K562 (cell line): ENCODE measurements around the gene TRAPPC12. TPM values are rescaled to one million over a fixed set of nuclear protein-coding genes. Genes with fewer than 3 reads are reported as not detected.

Experiments used
- ATAC-seq: fragments of 200-7000 bp; cut with Tn5 transposase; 3 replicates; pipeline ENCODE4 v1.9.1; 2020; ENCODE audit warnings: moderate library complexity
- BruUV-seq: library from RNA; stranded (reverse); fragments of 400-500 nt; replicated peaks from 2 replicates; lab custom pipeline; 2021; lab: Mats Ljungman, UMichigan
- CTCF ChIA-PET: fragments of 300-600 bp; formaldehyde crosslinking; extraction: SDS; loops from one replicate; lab custom pipeline; 2021; ENCODE audit warnings: low intra/inter-chr PET ratio; lab: Yijun Ruan, JAX
- POLR2A ChIA-PET: fragments of 300-600, 350-650 bp; sonication (Branson Sonifier 250); formaldehyde crosslinking; extraction: SDS; loops from one replicate; lab custom pipeline; 2021; ENCODE audit warnings: antibody characterized with exemption, inconsistent platforms; lab: Yijun Ruan, JAX
- DNase-seq, 4 experiments: peaks; one replicate each; pipeline versions ENCODE4 v3.0.0 to v3.0.0-alpha.2; 2011 to 2018; ENCODE audit warnings: low spot score in 3 of 4, mixed read lengths in 3 of 4; ENCODE audit errors: extremely low read depth in 1 of 4
- FAIRE-seq: peaks from 2 replicates; lab custom pipeline; 2011; peaks lifted over from hg19 to GRCh38; lab: Jason Lieb, UNC
- H2AFZ ChIP-seq: 2 replicates; pipeline ENCODE4 v1.6.0; 2011; ENCODE audit warnings: low read depth, low read length, control low read depth, inconsistent platforms
- H3K27ac ChIP-seq: fragments of 200-600 bp; 3 replicates; pipeline ENCODE4 v1.8.0; 2011; ENCODE audit warnings: low read depth, mild to moderate bottlenecking, control low read depth, inconsistent platforms, low read length, moderate library complexity, mixed read lengths; ENCODE audit errors: extremely low read depth
- H3K27me3 ChIP-seq, 2 experiments: fragments of 300-600 bp in 1 of 2; 2 replicates in 1 of 2; 3 replicates in 1 of 2; pipeline versions ENCODE4 v1.6.0 to v1.8.0; 2011; ENCODE audit warnings: inconsistent platforms in 2 of 2, low read length in 2 of 2, mild to moderate bottlenecking in 1 of 2, mixed read lengths in 1 of 2, moderate library complexity in 1 of 2; ENCODE audit not compliant: control insufficient read depth in 2 of 2, insufficient read depth in 2 of 2
- H3K36me3 ChIP-seq: fragments of 300-600 bp; 3 replicates; pipeline ENCODE4 v1.8.0; 2011; ENCODE audit warnings: mild to moderate bottlenecking, low read length, inconsistent platforms; ENCODE audit not compliant: control insufficient read depth, insufficient read depth
- H3K4me1 ChIP-seq, 2 experiments: fragments of 200-600 bp in 1 of 2; replicated peaks in 1 of 2; 2 replicates in 1 of 2; 3 replicates in 1 of 2; pipeline versions ENCODE4 v1.5.1 to v1.8.0; 2011; ENCODE audit warnings: inconsistent platforms in 2 of 2, low read length in 2 of 2, mild to moderate bottlenecking in 1 of 2, mixed read lengths in 1 of 2, moderate library complexity in 1 of 2; ENCODE audit not compliant: control insufficient read depth in 2 of 2, insufficient read depth in 2 of 2
- H3K4me2 ChIP-seq: 2 replicates; pipeline ENCODE4 v1.6.1; 2011; ENCODE audit warnings: low read length, control low read depth, inconsistent platforms, mixed read lengths; ENCODE audit not compliant: insufficient read depth
- H3K4me3 ChIP-seq: fragments of 200-600 bp; sonication (generic), shearing (Covaris generic); 2 replicates; pipeline ENCODE4 v1.5.1; 2016; ENCODE audit warnings: control low read depth, inconsistent platforms
- H3K79me2 ChIP-seq: fragments of 200-600 bp; 3 replicates; pipeline ENCODE4 v1.8.0; 2011; ENCODE audit warnings: low read length, inconsistent platforms; ENCODE audit not compliant: control insufficient read depth, insufficient read depth
- H3K9ac ChIP-seq, 2 experiments: 2 replicates each; pipeline versions ENCODE4 v1.6.0 to v1.6.1; 2011; ENCODE audit warnings: low read depth in 2 of 2, low read length in 2 of 2, control low read depth in 1 of 2, inconsistent platforms in 1 of 2, mild to moderate bottlenecking in 1 of 2, mixed read lengths in 1 of 2; ENCODE audit not compliant: insufficient read depth in 1 of 2
- H3K9me1 ChIP-seq: one replicate; pipeline ENCODE4 v1.6.0; 2011; ENCODE audit warnings: inconsistent platforms, mild to moderate bottlenecking, low read length, moderate library complexity; ENCODE audit not compliant: control insufficient read depth, insufficient read depth
- H3K9me3 ChIP-seq: replicated peaks from 2 replicates; pipeline ENCODE4 v1.5.1; 2011; ENCODE audit warnings: low read depth, low read length, inconsistent platforms; ENCODE audit not compliant: control insufficient read depth, insufficient read depth
- H4K20me1 ChIP-seq: replicated peaks from 2 replicates; pipeline ENCODE4 v1.6.1; 2011; ENCODE audit warnings: low read length, inconsistent platforms, mixed read lengths; ENCODE audit not compliant: control insufficient read depth, insufficient read depth
- BCL6 ChIP-seq: fragments of 250-450 bp; sonication (Bioruptor Pico); IDR thresholded peaks from 2 replicates; pipeline ENCODE4 v1.4.0; 2020
- CCNT2 ChIP-seq: IDR thresholded peaks from 2 replicates; pipeline ENCODE4 v1.6.1; 2011; ENCODE audit warnings: borderline replicate concordance, low read depth, mild to moderate bottlenecking, moderate library complexity, mixed read lengths, low read length; ENCODE audit not compliant: insufficient read length; ENCODE audit errors: extremely low read depth
- CREM ChIP-seq: IDR thresholded peaks from 2 replicates; pipeline ENCODE4 v1.6.1; 2014; ENCODE audit warnings: antibody characterized with exemption, low read depth
- ELF1 ChIP-seq: fragments of 200-800 bp; sonication (Bioruptor generic); IDR thresholded peaks from 2 replicates; pipeline ENCODE4 v1.6.1; 2016; ENCODE audit warnings: missing genetic modification characterization, missing compliant biosample characterization
- ETV6 ChIP-seq, 3 experiments: fragments of 150-350 bp in 1 of 3; sonication (generic) in 1 of 3; formaldehyde crosslinking in 1 of 3; IDR thresholded peaks; 2 replicates each; pipeline versions ENCODE4 v1.6.1 to v1.8.0; 2014 to 2022; ENCODE audit warnings: borderline replicate concordance in 2 of 3, low read depth in 2 of 3, antibody characterized with exemption in 1 of 3, low read length in 1 of 3, mild to moderate bottlenecking in 1 of 3, missing genetic modification reagents in 1 of 3
- PRMT5 ChIP-seq: sonication (generic); formaldehyde crosslinking; IDR thresholded peaks from 2 replicates; pipeline ENCODE4 v1.5.0; 2020; ENCODE audit warnings: missing genetic modification reagents
- THRAP3 ChIP-seq: fragments of 450-650 bp; IDR thresholded peaks from 2 replicates; pipeline ENCODE4 v1.6.1; 2016; ENCODE audit warnings: mild to moderate bottlenecking, inconsistent platforms, borderline replicate concordance
- YY1 ChIP-seq, 3 experiments: IDR thresholded peaks; 2 replicates each; pipeline ENCODE4 v1.6.1; 2011; ENCODE audit warnings: low read length in 2 of 3, mild to moderate bottlenecking in 2 of 3, moderate library complexity in 2 of 3, borderline replicate concordance in 1 of 3, control low read depth in 1 of 3, low read depth in 1 of 3; ENCODE audit not compliant: insufficient read depth in 3 of 3, insufficient replicate concordance in 2 of 3, control insufficient read depth in 1 of 3, insufficient read length in 1 of 3; ENCODE audit errors: extremely low read depth in 1 of 3
- WGBS: fragments of 100-300 bp; shearing (Covaris generic); methylation state at CpG from one replicate; pipeline ENCODE4 v1.1.6; 2016; ENCODE audit warnings: low coverage, mixed read lengths; ENCODE audit not compliant: insufficient coverage; ENCODE audit errors: missing lambda C conversion rate; 5-methylcytosine and 5-hydroxymethylcytosine counted together
- in situ Hi-C: fragments of 300-500 bp; cut with MboI; formaldehyde crosslinking; loops from 4 replicates; pipeline ENCODE4 v1.15.0; 2018; ENCODE audit warnings: inconsistent platforms, mixed read lengths
- intact Hi-C: fragments of 100-400 bp; cut with micrococcal nuclease; formaldehyde crosslinking; loops from 2 replicates; pipeline ENCODE4 v1.14.2; 2022
- polyA plus RNA-seq, 8 experiments: library from polyadenylated mRNA; depleted of rRNA in 4 of 8; stranded (reverse) in 5 of 8; unstranded in 3 of 8; fragments of >200 nt; fragmentation: Nextera tagmentation in 2 of 8; fragmentation: Illumina TruSeq in 1 of 8; extraction: Ambion mirVana in 2 of 8; extraction: Trizol in 1 of 8; gene quantifications; 2 replicates each; pipeline versions ENCODE4 v1.2.1 to v1.2.3, GENCODE V29; 2011 to 2014; ENCODE audit warnings: inconsistent platforms in 1 of 8, missing spikeins in 1 of 8
- total RNA-seq, 7 experiments: library from RNA; depleted of rRNA in 6 of 7; stranded (reverse); fragments of >200 nt in 6 of 7; fragmentation: Illumina TruSeq in 2 of 7; extraction: Trizol in 2 of 7; gene quantifications; 2 replicates each; pipeline versions ENCODE4 v1.2.1 to v1.2.3, GENCODE V29; 2011 to 2021; ENCODE audit warnings: low replicate concordance in 1 of 7
- TF ChIP-seq, protein P1 (sequence below), 3 experiments: IDR thresholded peaks in 2 of 3; conservative IDR thresholded peaks in 1 of 3; 2 replicates each; pipeline ENCODE4 v1.5.1; 2011 to 2012; ENCODE audit warnings: low read length in 3 of 3, mild to moderate bottlenecking in 3 of 3, control low read depth in 2 of 3, improper control_type of control experiment in 1 of 3, inconsistent platforms in 1 of 3, low read depth in 1 of 3, mixed read lengths in 1 of 3, moderate library complexity in 1 of 3; ENCODE audit not compliant: insufficient read depth in 2 of 3
- TF ChIP-seq, protein P2 (sequence below): fragments of 450-650 bp; formaldehyde crosslinking; IDR thresholded peaks from 2 replicates; pipeline ENCODE4 v1.4.0; 2022; ENCODE audit warnings: missing genetic modification characterization

TRAPPC12 gene
- total and polyA plus RNA-seq, 9 of the 15 experiments (the other 6 are each of a cell fraction or from before 2014, with no cell fraction given): 8.0 to 75.2 (median 39.1) TPM

DNA sequence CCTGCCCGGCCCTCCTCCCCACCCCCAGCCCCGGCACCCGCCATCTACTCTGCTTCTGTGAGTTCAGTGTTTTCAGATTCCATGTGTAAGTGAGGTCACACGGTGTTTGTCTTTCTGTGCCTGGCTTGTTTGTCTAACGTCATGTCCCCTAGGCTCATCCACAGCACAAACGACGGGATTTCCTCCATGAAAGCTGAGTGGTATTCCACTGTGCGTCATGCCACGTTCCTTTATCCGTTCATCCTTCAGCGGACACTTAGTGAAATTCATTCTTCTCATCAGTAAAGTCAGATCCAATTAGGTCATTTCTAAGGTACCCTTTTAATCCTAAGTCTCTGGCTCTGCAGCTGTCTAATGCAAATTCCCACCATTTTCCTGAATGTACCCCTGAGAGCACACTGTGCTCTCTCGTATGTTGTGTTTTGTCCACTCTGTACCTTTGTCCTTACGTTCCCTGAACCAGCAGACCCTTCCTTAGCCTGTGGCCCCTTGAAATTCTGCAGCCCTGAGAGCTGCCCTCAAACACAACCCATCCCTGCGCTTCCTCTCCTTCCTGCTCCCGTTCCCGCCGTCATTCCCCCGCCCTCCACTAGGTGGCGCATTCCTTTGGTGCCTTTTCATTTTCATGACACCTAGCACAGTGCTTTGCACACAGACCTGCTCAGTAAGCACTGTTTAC is 44.1 kb downstream of the TRAPPC12 start (continued):
- TF ChIP-seq, protein P1, sequence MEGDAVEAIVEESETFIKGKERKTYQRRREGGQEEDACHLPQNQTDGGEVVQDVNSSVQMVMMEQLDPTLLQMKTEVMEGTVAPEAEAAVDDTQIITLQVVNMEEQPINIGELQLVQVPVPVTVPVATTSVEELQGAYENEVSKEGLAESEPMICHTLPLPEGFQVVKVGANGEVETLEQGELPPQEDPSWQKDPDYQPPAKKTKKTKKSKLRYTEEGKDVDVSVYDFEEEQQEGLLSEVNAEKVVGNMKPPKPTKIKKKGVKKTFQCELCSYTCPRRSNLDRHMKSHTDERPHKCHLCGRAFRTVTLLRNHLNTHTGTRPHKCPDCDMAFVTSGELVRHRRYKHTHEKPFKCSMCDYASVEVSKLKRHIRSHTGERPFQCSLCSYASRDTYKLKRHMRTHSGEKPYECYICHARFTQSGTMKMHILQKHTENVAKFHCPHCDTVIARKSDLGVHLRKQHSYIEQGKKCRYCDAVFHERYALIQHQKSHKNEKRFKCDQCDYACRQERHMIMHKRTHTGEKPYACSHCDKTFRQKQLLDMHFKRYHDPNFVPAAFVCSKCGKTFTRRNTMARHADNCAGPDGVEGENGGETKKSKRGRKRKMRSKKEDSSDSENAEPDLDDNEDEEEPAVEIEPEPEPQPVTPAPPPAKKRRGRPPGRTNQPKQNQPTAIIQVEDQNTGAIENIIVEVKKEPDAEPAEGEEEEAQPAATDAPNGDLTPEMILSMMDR (IDR thresholded peaks at IDR 0.05 in 2 of 3, conservative IDR thresholded peaks at IDR 0.05 in 1 of 3; ENCODE audit: insufficient read depth in 2 of 3, low read depth in 1 of 3, low read length in 3 of 3): peak; percentile 78 to 98 (median 82)
- peak; percentile 37; the same call in 1 of the 2 replicates for TF ChIP-seq ELF1 (tag)
- peak in 1 of 3 experiments; percentile 16 for TF ChIP-seq YY1 (IDR thresholded peaks at IDR 0.05; ENCODE audit: borderline replicate concordance in 1 of 3, control insufficient read depth in 1 of 3, extremely low read depth in 1 of 3, insufficient read depth in 3 of 3, insufficient read length in 1 of 3, insufficient replicate concordance in 2 of 3, low read depth in 1 of 3, low read length in 2 of 3)
- TF ChIP-seq CREM: 0 out of 2 replicates have a peak, but pooled peaks have one; percentile 38

DNA sequence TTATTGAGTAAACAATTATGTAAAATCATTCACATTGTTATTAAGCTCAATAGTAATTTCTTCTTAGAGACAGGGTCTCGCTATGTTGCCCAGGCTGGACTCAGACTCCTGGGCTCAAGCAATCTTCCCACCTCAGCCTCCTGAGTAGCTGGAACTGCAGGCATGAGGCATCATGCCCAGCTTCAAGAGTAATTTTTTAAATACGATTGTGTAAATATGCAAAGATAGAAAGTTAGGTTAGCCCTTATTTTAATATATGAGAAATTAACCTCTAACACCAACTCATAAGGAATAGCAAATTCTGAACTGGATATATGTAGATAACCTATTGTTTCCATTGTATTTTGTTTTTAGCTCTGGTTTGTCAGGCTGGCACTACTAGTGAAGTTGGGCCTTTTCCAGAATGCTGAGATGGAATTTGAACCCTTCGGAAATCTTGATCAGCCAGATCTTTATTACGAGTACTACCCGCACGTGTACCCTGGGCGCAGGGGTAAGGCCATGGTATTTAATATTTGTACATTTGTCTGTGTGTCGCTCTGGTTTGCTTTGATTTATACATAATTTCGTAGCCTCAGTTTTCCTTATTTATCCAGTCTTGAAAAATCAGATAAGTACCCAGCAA is 44.8 kb downstream of the TRAPPC12 start:
- no peak for FAIRE-seq
- in situ Hi-C loops (loop anchor here (10.0 kb wide), 1 partner anchor 231 kb away; the partner anchor contains the start of gene ALLC), intact Hi-C loops (loop anchor here (5.0 kb wide), 1 partner anchor 228 kb away; no protein-coding TSS in a partner anchor)
- no peaks in the 10 kb centered on the region; the same call in 1 of the 2 replicates for H4K20me1 ChIP-seq
- peaks cover 84% of the 10 kb centered on the region for H3K36me3 ChIP-seq
- no peaks in the 10 kb centered on the region for H3K27me3 ChIP-seq
- no peak overlapping the region for H3K4me2 ChIP-seq
- H3K27ac ChIP-seq: no peak overlapping the region
- no peaks in the 10 kb centered on the region for H3K79me2 ChIP-seq
- H3K9ac ChIP-seq: no peak overlapping the region
- no peak overlapping the region for H2AFZ ChIP-seq
- no peak overlapping the region for H3K4me3 ChIP-seq
- H3K9me3 ChIP-seq: no peaks in the 10 kb centered on the region
- POLR2A ChIA-PET: interaction anchor here (0.5 to 1.0 kb wide), 2 partner anchors 16 to 38 kb away, joined by 3 to 4 read pairs; no protein-coding TSS in a partner anchor
- CTCF ChIA-PET: no interaction called here
- DNase-seq: no peak
- WGBS: 88% methylated on average over 9 of the region's 9 CpGs
- BruUV-seq: no TSS peak
- H3K9me1 ChIP-seq: no peaks in the 10 kb centered on the region
- ATAC-seq: no peak
- H3K4me1 ChIP-seq: peaks cover 4 to 6% of the 10 kb centered on the region in 2 experiments; a peak in 3 of 5 replicates
- no peak for TF ChIP-seq PRMT5 (CRISPR knock-in tag)
- TF ChIP-seq CCNT2: no peak
- TF ChIP-seq THRAP3: no peak
- TF ChIP-seq BCL6: no peak
- TF ChIP-seq, protein P2, sequence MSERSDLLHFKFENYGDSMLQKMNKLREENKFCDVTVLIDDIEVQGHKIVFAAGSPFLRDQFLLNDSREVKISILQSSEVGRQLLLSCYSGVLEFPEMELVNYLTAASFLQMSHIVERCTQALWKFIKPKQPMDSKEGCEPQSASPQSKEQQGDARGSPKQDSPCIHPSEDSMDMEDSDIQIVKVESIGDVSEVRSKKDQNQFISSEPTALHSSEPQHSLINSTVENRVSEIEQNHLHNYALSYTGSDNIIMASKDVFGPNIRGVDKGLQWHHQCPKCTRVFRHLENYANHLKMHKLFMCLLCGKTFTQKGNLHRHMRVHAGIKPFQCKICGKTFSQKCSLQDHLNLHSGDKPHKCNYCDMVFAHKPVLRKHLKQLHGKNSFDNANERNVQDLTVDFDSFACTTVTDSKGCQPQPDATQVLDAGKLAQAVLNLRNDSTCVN (CRISPR knock-in tag): no peak
- TF ChIP-seq ETV6 (IDR thresholded peaks at IDR 0.05; ENCODE audit: borderline replicate concordance in 1 of 2, low read depth in 2 of 2, low read length in 1 of 2): no peak
- no peak for TF ChIP-seq ETV6 (CRISPR knock-in tag; IDR thresholded peaks at IDR 0.05; ENCODE audit: borderline replicate concordance)
